Mesenchymal stem cell (in vitro differentiated cells and primary cell): ENCODE measurements around the gene GAS6.

Source experiments
- DNase-seq: peaks from one replicate; pipeline ENCODE4 v3.0.0-alpha.2; 2013
- H2AFZ ChIP-seq: one replicate; pipeline ENCODE4 v1.6.1; 2013; ENCODE audit warnings: low read depth, mild to moderate bottlenecking, control low read depth, inconsistent platforms, low read length, moderate library complexity
- H2AK5ac ChIP-seq: 2 replicates; pipeline ENCODE4 v1.6.1; 2013; ENCODE audit warnings: low read length, moderate library complexity, mild to moderate bottlenecking, inconsistent platforms; ENCODE audit not compliant: severe bottlenecking
- H2BK120ac ChIP-seq: one replicate; pipeline ENCODE4 v1.6.1; 2013; ENCODE audit warnings: low read depth, mild to moderate bottlenecking, inconsistent platforms, low read length, moderate library complexity
- H2BK12ac ChIP-seq, 2 experiments: one replicate each; pipeline ENCODE4 v1.6.1; 2013; ENCODE audit warnings: inconsistent platforms in 2 of 2, low read length in 2 of 2, mild to moderate bottlenecking in 2 of 2, moderate library complexity in 2 of 2, control low read depth in 1 of 2
- H2BK15ac ChIP-seq: one replicate; pipeline ENCODE4 v1.6.1; 2013; ENCODE audit warnings: mild to moderate bottlenecking, low read depth, inconsistent platforms; ENCODE audit not compliant: poor library complexity, severe bottlenecking
- H2BK5ac ChIP-seq: 2 replicates; pipeline ENCODE4 v1.6.1; 2013; ENCODE audit warnings: low read depth, mild to moderate bottlenecking, low read length, control low read depth, inconsistent platforms; ENCODE audit not compliant: poor library complexity, severe bottlenecking
- H3K14ac ChIP-seq, 2 experiments: one replicate each; pipeline ENCODE4 v1.6.1; 2013; ENCODE audit warnings: inconsistent platforms in 2 of 2, low read length in 2 of 2, control low read depth in 1 of 2, mild to moderate bottlenecking in 1 of 2, moderate library complexity in 1 of 2
- H3K18ac ChIP-seq, 2 experiments: one replicate each; pipeline ENCODE4 v1.6.1; 2013; ENCODE audit warnings: inconsistent platforms in 2 of 2, low read length in 2 of 2, control low read depth in 1 of 2, low read depth in 1 of 2, mild to moderate bottlenecking in 1 of 2
- H3K23ac ChIP-seq, 2 experiments: one replicate each; pipeline ENCODE4 v1.6.1; 2013; ENCODE audit warnings: inconsistent platforms in 2 of 2, low read length in 2 of 2, mild to moderate bottlenecking in 2 of 2, moderate library complexity in 2 of 2, control low read depth in 1 of 2
- H3K27ac ChIP-seq: 2 replicates; pipeline ENCODE4 v1.5.1; 2013; ENCODE audit warnings: mild to moderate bottlenecking, moderate library complexity, low read length, control low read depth, inconsistent platforms; ENCODE audit not compliant: poor library complexity, severe bottlenecking
- H3K27me3 ChIP-seq, 2 experiments: 2 replicates each; pipeline versions ENCODE4 v1.6.1 to v1.7.0; 2013; ENCODE audit warnings: low read length in 2 of 2, mild to moderate bottlenecking in 2 of 2, moderate library complexity in 2 of 2, control low read depth in 1 of 2, inconsistent platforms in 1 of 2; ENCODE audit not compliant: control insufficient read depth in 1 of 2, insufficient read depth in 1 of 2
- H3K36me3 ChIP-seq, 2 experiments: 2 replicates each; pipeline versions ENCODE4 v1.6.1 to v1.7.0; 2013; ENCODE audit warnings: low read length in 2 of 2, control low read depth in 1 of 2, inconsistent platforms in 1 of 2, low read depth in 1 of 2, mild to moderate bottlenecking in 1 of 2; ENCODE audit not compliant: insufficient read depth in 2 of 2, control insufficient read depth in 1 of 2
- H3K4ac ChIP-seq, 2 experiments: one replicate each; pipeline ENCODE4 v1.6.1; 2013; ENCODE audit warnings: inconsistent platforms in 2 of 2, low read length in 2 of 2, mild to moderate bottlenecking in 2 of 2, moderate library complexity in 2 of 2, control low read depth in 1 of 2, low read depth in 1 of 2
- H3K4me1 ChIP-seq: 2 replicates; pipeline ENCODE4 v1.6.1; 2013; ENCODE audit warnings: low read depth, low read length, control low read depth; ENCODE audit not compliant: control insufficient read depth, insufficient read depth
- H3K4me2 ChIP-seq: 2 replicates; pipeline ENCODE4 v1.6.1; 2013; ENCODE audit warnings: low read length, mild to moderate bottlenecking, inconsistent platforms; ENCODE audit not compliant: poor library complexity, severe bottlenecking
- H3K4me3 ChIP-seq, 2 experiments: 2 replicates each; pipeline versions ENCODE4 v1.5.1 to v1.7.0; 2013; ENCODE audit warnings: low read length in 2 of 2, mild to moderate bottlenecking in 2 of 2, control low read depth in 1 of 2, low read depth in 1 of 2; ENCODE audit not compliant: insufficient read depth in 1 of 2
- H3K79me1 ChIP-seq: replicated peaks from 2 replicates; pipeline ENCODE4 v1.6.1; 2013; ENCODE audit warnings: mild to moderate bottlenecking, control low read depth, low read length, inconsistent platforms; ENCODE audit not compliant: poor library complexity, severe bottlenecking
- H3K9ac ChIP-seq: 2 replicates; pipeline ENCODE4 v1.7.0; 2013; ENCODE audit warnings: mild to moderate bottlenecking, low read length, moderate library complexity
- H3K9me3 ChIP-seq: 2 replicates; pipeline ENCODE4 v1.7.0; 2013; ENCODE audit warnings: mild to moderate bottlenecking, low read length; ENCODE audit not compliant: control insufficient read depth
- H4K8ac ChIP-seq: one replicate; pipeline ENCODE4 v1.6.1; 2013; ENCODE audit warnings: inconsistent platforms, mild to moderate bottlenecking, low read length, moderate library complexity
- H4K91ac ChIP-seq: one replicate; pipeline ENCODE4 v1.6.1; 2013; ENCODE audit warnings: mild to moderate bottlenecking, low read length, inconsistent platforms
- WGBS: methylation state at CpG from one replicate; pipeline ENCODE4 v1.1.7; 2013; ENCODE audit warnings: mixed read lengths; 5-methylcytosine and 5-hydroxymethylcytosine counted together

The GAS6 gene

DNA sequence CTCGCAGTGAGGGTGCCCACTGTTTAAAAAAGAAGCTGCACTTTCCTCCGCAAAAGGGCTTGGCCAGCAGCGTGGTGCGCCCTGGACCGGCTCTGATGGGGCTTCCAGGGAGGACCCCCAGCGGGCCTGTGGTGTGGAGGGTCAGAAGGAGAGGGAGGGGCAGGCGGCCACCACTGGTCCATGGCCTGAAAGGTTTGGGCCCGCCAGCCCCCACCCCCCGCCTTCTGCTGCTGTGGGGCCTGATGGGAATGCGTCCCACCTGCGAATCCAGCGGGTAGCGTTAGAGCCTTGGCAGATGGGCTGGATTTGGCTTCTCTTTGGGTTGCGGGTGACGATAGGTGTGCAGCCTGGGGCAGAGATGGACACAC is 70.2 kb downstream of the GAS6 start:
- H2AFZ ChIP-seq, result no peak overlapping the region
- 93% methylated on average over 15 of the region's 15 CpGs for WGBS
- no peak overlapping the region for H3K9ac ChIP-seq
- H2BK15ac ChIP-seq, result no peak overlapping the region
- no peak overlapping the region for H3K4me2 ChIP-seq
- peaks cover 0 to 5% of the 10 kb centered on the region in 2 experiments for H3K36me3 ChIP-seq
- no peak overlapping the region for H3K4me3 ChIP-seq
- H4K91ac ChIP-seq, result no peak overlapping the region
- no peak overlapping the region for H4K8ac ChIP-seq
- H3K18ac ChIP-seq, result no peak overlapping the region
- H2BK5ac ChIP-seq, result no peak overlapping the region
- DNase-seq, result no peak
- no peak overlapping the region for H2BK120ac ChIP-seq
- no peak overlapping the region for H2BK12ac ChIP-seq
- H3K79me1 ChIP-seq, result no peaks in the 10 kb centered on the region
- no peak overlapping the region for H3K23ac ChIP-seq
- peaks cover 14 to 50% of the 10 kb centered on the region in 2 experiments for H3K27me3 ChIP-seq
- no peak overlapping the region for H2AK5ac ChIP-seq
- no peak overlapping the region for H3K14ac ChIP-seq
- no peaks in the 10 kb centered on the region for H3K4me1 ChIP-seq
- no peak overlapping the region for H3K27ac ChIP-seq
- H3K9me3 ChIP-seq, result no peaks in the 10 kb centered on the region
- no peak overlapping the region for H3K4ac ChIP-seq

- Histone ChIP-seq H3K79me1 (no peaks in the 10 kb centered on the region), H3K4me3 (no peak overlapping the region), H2BK15ac (no peak overlapping the region), H3K9me3 (no peaks in the 10 kb centered on the region), H3K27me3 (peaks cover 14 to 49% of the 10 kb centered on the region in 2 experiments), H2AK5ac (no peak overlapping the region), H3K18ac (no peak overlapping the region), H2BK5ac (no peak overlapping the region), H3K4me1 (no peaks in the 10 kb centered on the region), H3K4ac (no peak overlapping the region), H3K9ac (no peak overlapping the region), H3K4me2 (no peak overlapping the region), H2BK120ac (no peak overlapping the region), H3K27ac (no peak overlapping the region), H2BK12ac (no peak overlapping the region), H3K14ac (no peak overlapping the region), H2AFZ (no peak overlapping the region), H3K36me3 (peaks cover 0 to 5% of the 10 kb centered on the region in 2 experiments), H4K91ac (no peak overlapping the region), H3K23ac (no peak overlapping the region), H4K8ac (no peak overlapping the region)
- no peak for DNase-seq
- 87% methylated on average over 33 of the region's 33 CpGs for WGBS
These were observed 70.8 kb downstream of the GAS6 start for GRCh38 chr13:113792886-113793717.

DNA sequence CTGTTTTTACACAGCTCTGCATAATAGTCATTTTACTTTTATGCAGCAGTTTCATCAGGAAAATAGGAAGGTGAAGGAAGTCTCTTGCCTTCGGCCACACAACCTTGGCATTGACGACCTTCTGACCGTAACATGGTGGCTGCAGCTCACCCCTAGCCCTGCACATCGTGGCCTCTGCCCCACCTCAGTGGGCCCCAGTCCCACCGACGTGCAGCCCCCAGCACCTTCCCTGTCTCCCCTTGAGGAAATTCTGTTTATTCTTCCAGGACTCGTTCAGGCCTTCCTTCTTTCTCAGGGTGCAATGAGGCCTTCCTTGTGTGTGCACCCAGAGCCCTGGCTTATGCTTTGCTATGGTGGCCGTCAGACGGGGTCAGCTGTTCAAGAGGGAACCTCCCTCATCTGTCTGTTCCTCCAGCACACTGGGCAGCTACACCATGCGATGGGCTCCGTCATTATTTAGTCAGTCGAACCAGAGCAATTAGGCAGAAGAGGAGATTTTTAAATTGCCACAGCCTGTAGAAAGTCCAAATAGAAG is 71.6 kb downstream of the GAS6 start:
- H2BK12ac ChIP-seq, result no peak overlapping the region

GRCh38 chr13:113791761-113792160 is 72.1 kb downstream of the GAS6 start:
- no peak overlapping the region for H3K4ac ChIP-seq
- no peak overlapping the region for H4K91ac ChIP-seq
- H3K9ac ChIP-seq, result no peak overlapping the region
- H3K4me3 ChIP-seq, result no peak overlapping the region
- H2AFZ ChIP-seq, result no peak overlapping the region
- no peak overlapping the region for H3K23ac ChIP-seq
- no peak overlapping the region for H3K18ac ChIP-seq
- no peak overlapping the region for H3K4me2 ChIP-seq
- no peak for DNase-seq
- no peak overlapping the region for H3K14ac ChIP-seq
- no peak overlapping the region for H2AK5ac ChIP-seq
- no peak overlapping the region for H2BK12ac ChIP-seq
- no peak overlapping the region for H2BK120ac ChIP-seq
- H3K27ac ChIP-seq, result no peak overlapping the region
- no peaks in the 10 kb centered on the region for H3K4me1 ChIP-seq
- H4K8ac ChIP-seq, result no peak overlapping the region
- no peaks in the 10 kb centered on the region for H3K9me3 ChIP-seq
- H3K79me1 ChIP-seq, result no peaks in the 10 kb centered on the region
- WGBS, result 81% methylated on average over 16 of the region's 19 CpGs
- no peak overlapping the region for H2BK15ac ChIP-seq
- H3K27me3 ChIP-seq, result peaks cover 14 to 42% of the 10 kb centered on the region in 2 experiments
- peaks cover 0 to 5% of the 10 kb centered on the region in 2 experiments for H3K36me3 ChIP-seq
- H2BK5ac ChIP-seq, result no peak overlapping the region

More for the DNA sequence above, 71.6 kb downstream of the GAS6 start:
- H3K9ac ChIP-seq, result no peak overlapping the region
- H2BK5ac ChIP-seq, result no peak overlapping the region
- H3K4me1 ChIP-seq, result no peaks in the 10 kb centered on the region
- WGBS, result 84% methylated on average over 12 of the region's 12 CpGs
- H2AK5ac ChIP-seq, result no peak overlapping the region
- no peak overlapping the region for H3K4me3 ChIP-seq
- no peak overlapping the region for H2BK15ac ChIP-seq
- H3K18ac ChIP-seq, result no peak overlapping the region
- peaks cover 0 to 5% of the 10 kb centered on the region in 2 experiments for H3K36me3 ChIP-seq
- no peak for DNase-seq
- H3K9me3 ChIP-seq, result no peaks in the 10 kb centered on the region
- H3K4ac ChIP-seq, result no peak overlapping the region
- no peak overlapping the region for H3K14ac ChIP-seq
- H3K27me3 ChIP-seq, result peaks cover 14 to 42% of the 10 kb centered on the region in 2 experiments
- no peak overlapping the region for H3K23ac ChIP-seq
- no peak overlapping the region for H2BK120ac ChIP-seq
- no peak overlapping the region for H3K27ac ChIP-seq
- H4K8ac ChIP-seq, result no peak overlapping the region
- no peak overlapping the region for H2AFZ ChIP-seq
- no peak overlapping the region for H3K4me2 ChIP-seq
- no peaks in the 10 kb centered on the region for H3K79me1 ChIP-seq
- H4K91ac ChIP-seq, result no peak overlapping the region
